HG02798 (cell line): ENCODE data around the gene IHH.

Experiments used
- ATAC-seq: cut with Tn5 transposase; IDR thresholded peaks from one replicate; pipeline ENCODE4 v1.9.1; 2021; ENCODE audit warnings: mild to moderate bottlenecking; ENCODE audit not compliant: unreplicated experiment, poor library complexity

The IHH gene

DNA sequence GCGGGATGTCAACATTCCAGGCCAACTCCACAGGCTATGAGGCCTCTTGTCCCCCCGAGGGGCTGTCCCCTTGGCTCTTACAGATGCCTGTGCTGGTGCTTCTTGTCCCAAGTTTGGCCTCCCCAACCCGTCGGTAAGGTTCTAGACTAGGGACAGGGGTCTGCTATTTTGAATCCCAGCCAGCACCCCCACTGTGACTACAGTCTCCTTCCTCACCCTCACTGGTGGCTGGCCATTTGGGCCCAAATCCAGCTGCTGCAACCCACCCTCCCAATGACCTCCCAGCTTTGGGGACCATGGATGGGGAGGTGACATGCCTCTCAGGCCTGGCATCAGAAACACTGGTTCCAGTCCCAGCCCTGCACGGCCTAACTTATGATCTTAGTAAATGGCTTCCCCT is 38.1 kb downstream of the IHH start:
- no peak for ATAC-seq

DNA sequence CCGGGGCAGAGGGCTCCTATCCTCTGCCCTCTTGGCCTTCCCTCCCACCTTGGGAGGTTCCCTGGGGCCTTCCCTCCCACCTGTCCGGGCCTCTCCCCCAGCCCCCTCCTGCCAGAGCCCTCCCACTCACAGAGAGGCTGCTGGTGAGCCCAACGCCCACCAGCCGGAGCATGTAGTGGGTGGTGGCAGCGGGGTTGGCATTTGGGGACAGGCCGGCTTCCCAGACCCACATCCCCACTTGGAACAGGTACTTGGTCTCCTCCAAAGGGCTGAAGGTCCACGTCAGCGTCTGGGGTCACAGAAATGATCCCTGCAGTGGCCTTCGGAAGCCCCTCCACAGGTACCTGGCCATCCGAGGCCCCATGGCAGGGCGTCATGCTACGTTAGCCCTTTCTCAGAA is 38.7 kb downstream of the IHH start:
- no peak for ATAC-seq

DNA sequence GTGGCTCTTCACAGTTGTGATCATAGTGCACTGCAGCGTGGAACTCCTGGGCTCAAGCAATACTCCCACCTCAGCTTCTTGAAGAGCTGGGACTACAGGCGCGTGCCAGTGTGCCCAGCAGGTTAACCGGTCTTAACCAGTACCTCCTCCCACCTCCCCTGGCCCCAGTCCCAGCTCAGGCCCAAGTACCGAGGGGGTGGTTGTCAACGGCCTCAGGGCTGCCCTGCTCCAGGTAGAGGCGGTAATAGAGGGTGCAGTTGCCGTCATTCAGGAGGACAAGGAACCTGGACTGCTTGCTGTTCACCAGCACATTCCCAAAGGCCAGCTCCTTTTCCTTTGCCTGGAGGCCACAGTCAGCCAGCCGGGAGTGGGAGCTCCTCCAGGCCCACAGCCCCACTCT is 39.1 kb downstream of the IHH start:
- ATAC-seq = no peak

DNA sequence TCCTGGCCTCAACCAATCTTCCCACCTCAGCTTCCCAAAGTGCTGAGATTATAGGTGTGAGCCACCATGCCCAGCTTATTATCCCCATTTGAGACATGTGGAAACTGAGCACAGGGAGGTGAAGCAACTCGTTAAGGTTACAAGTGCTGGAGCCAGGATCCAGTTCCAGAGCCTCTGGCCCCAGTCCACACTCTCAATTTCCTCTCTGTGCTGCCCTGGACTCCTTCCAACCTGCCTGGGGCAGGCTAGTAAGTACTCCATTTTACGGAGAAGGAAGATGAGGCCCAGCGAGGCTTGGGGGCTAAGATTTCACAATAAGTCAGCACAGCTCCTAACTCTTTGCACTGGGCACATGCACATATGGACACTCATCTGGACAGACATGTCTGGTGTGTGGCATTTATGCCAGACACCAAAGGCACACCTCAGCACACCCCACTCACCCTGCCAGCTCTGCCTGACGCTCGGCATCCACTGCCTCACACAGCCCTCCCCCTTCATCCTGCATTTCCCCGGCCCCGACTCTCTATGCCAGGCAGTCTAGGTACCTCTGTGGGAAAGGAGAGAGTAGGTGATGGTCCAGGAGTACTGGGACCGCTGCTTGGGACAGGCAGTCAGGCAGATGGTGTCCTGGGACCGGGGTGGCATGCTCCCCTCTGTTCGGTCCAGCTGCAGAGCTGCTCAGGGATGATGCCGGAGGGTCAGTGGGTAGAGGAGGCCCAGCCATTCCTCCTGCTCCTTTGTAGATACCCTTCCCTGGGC is 39.9 kb downstream of the IHH start:
- ATAC-seq = no peak

DNA sequence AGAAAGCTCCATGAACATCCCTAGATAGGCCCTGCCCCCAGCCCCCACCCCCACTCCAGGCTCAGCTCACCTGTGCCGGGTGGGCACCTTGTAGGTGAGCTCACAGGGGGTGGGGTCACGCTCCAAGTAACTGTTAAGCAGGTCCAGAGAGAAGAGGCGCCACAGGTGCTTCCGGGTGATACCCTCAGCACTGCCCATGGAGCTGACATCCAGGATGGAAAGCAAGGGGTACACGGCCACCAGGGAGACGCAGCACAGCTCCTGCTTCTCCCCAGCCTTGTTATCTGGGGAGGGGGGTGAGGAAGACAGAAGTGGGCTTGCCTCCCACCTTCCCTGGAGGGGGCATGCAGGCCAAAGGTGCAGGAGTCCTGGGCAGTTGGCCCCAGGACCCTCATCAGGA is 41.3 kb downstream of the IHH start:
- ATAC-seq = no peak

DNA sequence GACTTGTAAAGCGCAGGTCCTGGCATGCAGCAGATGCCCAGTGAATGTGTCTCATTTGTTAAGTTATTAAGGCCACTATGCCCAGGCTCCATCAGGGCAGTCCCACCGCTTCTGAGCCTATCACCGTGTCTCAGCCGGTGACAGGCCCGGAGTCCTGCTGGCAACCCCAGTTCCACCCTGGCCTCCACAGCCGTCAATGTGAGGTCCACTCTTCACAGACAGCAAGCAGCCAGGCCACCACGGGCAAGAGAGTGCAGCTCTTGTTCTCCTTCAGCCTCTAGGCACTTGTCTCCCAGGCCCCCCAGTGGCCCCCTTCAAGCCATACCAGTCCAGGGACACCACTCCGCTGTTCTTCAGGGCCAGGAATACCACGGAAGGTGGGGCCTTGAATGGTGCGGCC is 42.0 kb downstream of the IHH start:
- ATAC-seq = no peak

DNA sequence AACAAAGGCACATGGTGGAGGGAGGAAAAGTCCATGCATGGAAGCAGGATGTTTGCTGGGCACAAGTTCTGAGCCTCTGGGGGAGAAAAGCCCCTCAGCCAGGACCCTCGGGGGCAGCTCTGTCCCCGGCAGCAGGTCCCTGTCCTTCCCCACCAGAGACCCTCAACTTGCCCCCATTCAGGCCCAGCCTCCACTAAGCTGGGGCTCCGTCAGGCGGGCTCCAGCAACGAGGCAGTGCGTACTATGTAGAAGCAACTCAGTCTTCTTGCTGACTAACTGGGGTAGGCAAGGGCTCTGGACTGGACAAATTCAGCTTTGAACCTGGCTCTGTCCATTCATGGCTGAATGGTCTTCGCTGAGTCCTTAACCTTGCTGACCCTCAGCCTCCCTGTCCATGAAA is 42.4 kb downstream of the IHH start:
- no peak for ATAC-seq

DNA sequence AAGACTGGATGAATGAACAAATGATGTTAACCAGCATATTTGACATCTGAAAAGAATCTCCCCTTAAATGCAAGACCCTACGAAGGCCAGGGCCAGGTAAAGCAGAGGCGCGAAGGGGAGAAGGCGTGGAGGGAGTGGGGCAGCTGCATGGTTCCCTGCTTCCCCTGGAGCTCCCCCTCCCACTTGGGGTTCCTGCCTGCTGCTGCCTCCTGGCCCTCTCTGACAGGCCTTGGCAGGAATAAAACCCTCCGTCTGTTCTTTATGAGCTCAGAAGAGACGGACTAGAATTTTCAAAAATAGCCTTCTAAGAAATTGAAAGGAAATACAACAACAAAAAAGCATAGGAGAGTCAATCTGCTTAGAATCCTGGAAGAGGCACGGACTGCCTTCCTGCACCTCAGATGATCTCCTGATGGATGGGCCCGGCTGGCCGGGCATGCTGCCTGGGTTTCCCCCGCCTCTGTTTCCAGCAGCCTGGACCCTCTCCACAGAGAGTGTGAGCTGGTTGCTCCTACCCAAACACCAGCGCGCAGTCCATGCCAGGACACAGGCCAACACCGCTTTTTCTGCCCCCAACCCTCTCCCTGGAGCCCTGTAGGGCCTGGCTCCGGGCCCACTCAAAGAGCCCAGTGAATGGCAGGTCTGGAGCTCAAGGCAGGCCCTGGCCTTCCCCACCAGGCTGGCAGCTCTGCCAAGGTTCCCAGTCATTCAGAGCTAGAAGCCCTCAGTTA is 43.4 kb downstream of the IHH start:
- ATAC-seq = no peak

DNA sequence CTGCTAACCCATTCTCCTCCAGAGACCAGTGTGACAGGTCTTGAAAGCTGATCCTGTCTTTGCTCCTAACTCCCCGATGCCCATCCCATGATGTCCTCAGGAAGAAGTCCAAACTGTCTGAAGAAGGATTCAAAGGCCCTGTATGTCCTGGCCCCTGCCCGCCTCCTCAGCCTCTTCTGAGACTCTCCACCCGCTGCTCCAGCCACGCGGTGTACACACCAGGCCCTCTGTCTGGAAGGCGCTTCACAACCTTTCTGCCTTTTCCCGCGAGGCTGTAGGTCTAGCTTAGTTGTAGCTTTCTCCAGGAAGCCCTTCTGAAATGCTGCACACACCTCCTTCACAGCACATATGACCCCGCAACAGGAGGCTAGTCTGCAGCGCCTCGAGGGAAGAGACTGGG is 44.0 kb downstream of the IHH start:
- no peak for ATAC-seq

DNA sequence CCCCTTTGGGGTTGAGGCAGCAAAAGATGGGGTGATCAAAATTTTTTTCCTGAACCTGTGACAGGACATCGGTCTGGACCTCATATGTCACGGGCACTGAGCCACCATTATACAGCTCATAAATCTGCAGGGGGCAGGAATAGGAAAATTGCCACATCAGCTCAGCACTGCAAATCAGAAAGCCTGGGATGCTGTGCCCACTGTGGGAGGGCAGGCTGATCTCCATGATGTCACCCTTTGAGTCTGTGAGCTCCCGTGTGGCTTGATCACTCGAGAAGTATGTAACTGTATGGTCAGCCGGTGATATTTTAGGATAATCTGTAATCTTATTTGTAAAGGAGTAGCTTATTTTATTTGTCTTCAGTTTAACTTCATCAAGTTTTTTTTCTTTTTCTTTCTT is 49.8 kb downstream of the IHH start:
- ATAC-seq = no peak

DNA sequence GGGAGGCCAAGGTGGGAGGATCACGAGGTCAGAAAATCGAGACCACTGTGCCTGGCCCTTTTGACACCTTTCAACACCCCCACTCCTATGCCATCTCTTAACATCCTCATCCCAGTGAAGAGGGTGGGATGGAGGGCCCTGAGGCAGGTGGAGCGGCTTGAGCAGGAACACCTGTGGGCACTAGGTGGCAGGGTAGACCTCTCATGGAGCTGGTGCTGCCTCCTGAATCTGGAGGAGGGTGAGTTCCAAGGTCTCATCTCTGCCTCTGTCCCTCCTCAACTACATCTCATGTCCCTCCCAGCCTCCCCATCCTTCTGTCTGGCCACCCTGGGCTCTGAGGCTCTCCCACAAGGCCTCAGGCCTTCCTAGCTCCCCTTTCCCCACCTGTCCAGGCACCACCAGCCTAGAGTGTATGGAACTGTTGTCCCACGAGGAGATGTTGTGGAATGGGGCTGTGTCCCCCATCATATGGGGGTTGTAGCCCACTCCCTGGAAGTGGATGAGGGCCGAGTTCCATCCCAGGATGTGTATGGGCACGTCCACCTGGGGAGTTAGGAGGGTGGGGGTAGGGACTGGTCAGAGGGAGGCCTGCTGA is 50.5 kb downstream of the IHH start:
- ATAC-seq = no peak

DNA sequence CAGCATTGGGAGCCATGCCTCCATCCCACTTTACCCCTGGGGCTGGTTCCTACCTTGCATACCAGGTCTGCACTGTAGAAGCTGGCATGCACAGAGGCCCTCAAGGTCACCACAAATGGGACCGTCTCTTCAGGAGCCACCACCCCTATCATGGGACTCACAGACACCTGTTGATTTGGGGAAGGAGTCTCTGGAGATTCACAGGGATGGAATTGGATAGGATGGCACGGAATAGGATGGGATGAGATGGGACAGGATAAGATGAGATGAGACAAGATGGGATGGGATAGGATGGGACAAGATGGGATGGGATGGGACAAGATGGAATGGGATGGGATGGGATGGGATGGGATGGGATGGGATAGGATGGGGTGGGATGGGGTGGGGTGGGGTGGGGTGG is 51.4 kb downstream of the IHH start:
- no peak for ATAC-seq
